ENCODE data around the gene MRGPRX2.

Gene MRGPRX2

DNA sequence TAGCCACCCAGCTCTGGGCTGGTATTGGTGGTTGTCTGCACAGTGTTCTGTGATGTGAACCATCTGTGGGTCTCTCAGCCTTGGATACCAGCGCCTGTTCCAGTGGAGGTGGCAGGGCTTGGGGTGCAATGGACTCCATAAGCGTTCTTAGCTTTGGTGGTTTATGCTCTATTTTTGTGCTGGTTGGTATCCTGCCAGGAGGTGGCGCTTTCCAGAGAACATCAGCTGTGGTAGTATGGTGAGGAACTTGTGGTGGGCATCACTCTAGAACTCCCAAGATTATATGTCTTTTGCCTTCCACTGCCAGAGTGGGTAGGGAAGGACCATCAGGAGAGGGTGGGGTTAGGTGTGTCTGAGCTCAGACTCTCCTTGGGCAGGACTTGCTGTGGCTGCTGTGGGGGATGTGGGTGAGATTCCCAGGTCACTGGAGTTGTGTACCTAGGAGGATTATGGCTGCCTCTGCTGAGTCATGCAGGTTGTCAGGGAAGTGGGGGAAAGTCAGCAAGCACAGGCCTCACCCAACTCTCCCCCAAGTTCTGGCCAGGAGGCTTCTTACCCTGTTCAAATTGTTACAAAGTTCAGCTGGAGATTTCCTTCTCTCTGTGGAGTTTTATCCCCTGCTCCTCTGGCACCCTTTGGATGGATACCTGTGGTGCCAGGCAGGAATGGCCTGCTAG lies 47.2 kb downstream of the MRGPRX2 start:
- no peak for TF ChIP-seq POLR2AphosphoS5 (IDR thresholded peaks at IDR 0.05; ENCODE audit: low read depth, low read length)
- TF ChIP-seq FOXP2 (optimal IDR thresholded peaks at IDR 0.05; ENCODE audit: borderline replicate concordance, extremely low read depth, extremely low read length, insufficient read depth): no peak
- no peak for TF ChIP-seq TAF1 (IDR thresholded peaks at IDR 0.05; ENCODE audit: borderline replicate concordance, insufficient read depth, low read length)
- TF ChIP-seq SIN3A (IDR thresholded peaks at IDR 0.05; ENCODE audit: borderline replicate concordance, insufficient read depth, low read length): no peak
- TF ChIP-seq, protein P1, sequence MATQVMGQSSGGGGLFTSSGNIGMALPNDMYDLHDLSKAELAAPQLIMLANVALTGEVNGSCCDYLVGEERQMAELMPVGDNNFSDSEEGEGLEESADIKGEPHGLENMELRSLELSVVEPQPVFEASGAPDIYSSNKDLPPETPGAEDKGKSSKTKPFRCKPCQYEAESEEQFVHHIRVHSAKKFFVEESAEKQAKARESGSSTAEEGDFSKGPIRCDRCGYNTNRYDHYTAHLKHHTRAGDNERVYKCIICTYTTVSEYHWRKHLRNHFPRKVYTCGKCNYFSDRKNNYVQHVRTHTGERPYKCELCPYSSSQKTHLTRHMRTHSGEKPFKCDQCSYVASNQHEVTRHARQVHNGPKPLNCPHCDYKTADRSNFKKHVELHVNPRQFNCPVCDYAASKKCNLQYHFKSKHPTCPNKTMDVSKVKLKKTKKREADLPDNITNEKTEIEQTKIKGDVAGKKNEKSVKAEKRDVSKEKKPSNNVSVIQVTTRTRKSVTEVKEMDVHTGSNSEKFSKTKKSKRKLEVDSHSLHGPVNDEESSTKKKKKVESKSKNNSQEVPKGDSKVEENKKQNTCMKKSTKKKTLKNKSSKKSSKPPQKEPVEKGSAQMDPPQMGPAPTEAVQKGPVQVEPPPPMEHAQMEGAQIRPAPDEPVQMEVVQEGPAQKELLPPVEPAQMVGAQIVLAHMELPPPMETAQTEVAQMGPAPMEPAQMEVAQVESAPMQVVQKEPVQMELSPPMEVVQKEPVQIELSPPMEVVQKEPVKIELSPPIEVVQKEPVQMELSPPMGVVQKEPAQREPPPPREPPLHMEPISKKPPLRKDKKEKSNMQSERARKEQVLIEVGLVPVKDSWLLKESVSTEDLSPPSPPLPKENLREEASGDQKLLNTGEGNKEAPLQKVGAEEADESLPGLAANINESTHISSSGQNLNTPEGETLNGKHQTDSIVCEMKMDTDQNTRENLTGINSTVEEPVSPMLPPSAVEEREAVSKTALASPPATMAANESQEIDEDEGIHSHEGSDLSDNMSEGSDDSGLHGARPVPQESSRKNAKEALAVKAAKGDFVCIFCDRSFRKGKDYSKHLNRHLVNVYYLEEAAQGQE (IDR thresholded peaks at IDR 0.05; ENCODE audit: insufficient read depth in 1 of 2, low read depth in 2 of 2, low read length in 2 of 2): no peak

DNA sequence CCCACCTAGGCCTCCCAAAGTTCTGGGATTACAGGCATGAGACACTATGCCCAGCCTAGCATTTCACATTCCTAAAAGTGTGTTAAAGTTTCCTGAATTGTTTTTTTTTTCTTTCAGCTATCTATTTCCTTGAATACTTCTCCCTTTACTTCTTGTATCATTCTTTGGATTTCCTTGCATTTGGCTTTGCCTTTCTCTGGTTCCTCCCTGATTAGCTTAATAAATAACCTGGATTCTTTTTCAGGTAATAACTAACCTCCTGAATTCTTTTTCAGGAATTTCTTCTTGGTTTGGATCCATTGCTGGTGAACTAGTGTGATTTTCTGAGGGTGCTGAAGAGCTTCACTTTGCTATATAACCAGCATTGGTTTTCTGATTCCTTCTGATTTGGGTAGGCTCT lies 47.9 kb downstream of the MRGPRX2 start:
- TF ChIP-seq SIN3A (IDR thresholded peaks at IDR 0.05; ENCODE audit: borderline replicate concordance, insufficient read depth, low read length) (no peak), FOXP2 (optimal IDR thresholded peaks at IDR 0.05; ENCODE audit: borderline replicate concordance, extremely low read depth, extremely low read length, insufficient read depth) (no peak), TAF1 (IDR thresholded peaks at IDR 0.05; ENCODE audit: borderline replicate concordance, insufficient read depth, low read length) (no peak), POLR2AphosphoS5 (IDR thresholded peaks at IDR 0.05; ENCODE audit: low read depth, low read length) (no peak)
- TF ChIP-seq, protein P1 (IDR thresholded peaks at IDR 0.05; ENCODE audit: insufficient read depth in 1 of 2, low read depth in 2 of 2, low read length in 2 of 2): no peak

Data from PFSK-1 (cell line).